Spleen (tissue), 11 donors: ENCODE results near the gene OXNAD1. TPM values are rescaled to one million over a fixed set of nuclear protein-coding genes. Genes with fewer than 3 reads are reported as not detected.

Source experiments
- DNase-seq: peaks from one replicate; pipeline ENCODE4 v3.0.0-alpha.2; 2020
- H3K27ac ChIP-seq, 8 donors: fragments of 200-600 bp; sonication (generic) in 7 of 8; 1 replicate in 4 of 8; 2 replicates in 4 of 8; pipeline versions ENCODE4 v1.5.0 to v1.8.0; 2016 to 2021; ENCODE audit warnings: inconsistent platforms in 4 of 8, mild to moderate bottlenecking in 4 of 8, moderate library complexity in 1 of 8
- H3K27me3 ChIP-seq, 7 donors: fragments of 200-600 bp; sonication (generic) in 6 of 7; replicated peaks in 1 of 7; 1 replicate in 4 of 7; 2 replicates in 3 of 7; pipeline versions ENCODE4 v1.5.0 to v1.8.0; 2016 to 2021; ENCODE audit warnings: inconsistent platforms in 3 of 7, mild to moderate bottlenecking in 1 of 7
- H3K36me3 ChIP-seq, 6 donors: fragments of 200-600 bp; sonication (generic) in 5 of 6; 1 replicate in 4 of 6; 2 replicates in 2 of 6; pipeline versions ENCODE4 v1.5.0 to v1.8.0; 2016 to 2021; ENCODE audit warnings: inconsistent platforms in 2 of 6
- H3K4me1 ChIP-seq, 6 donors: fragments of 200-600 bp; sonication (generic) in 5 of 6; 1 replicate in 3 of 6; 2 replicates in 3 of 6; pipeline versions ENCODE4 v1.5.0 to v1.8.0; 2016 to 2021; ENCODE audit warnings: inconsistent platforms in 3 of 6
- H3K4me3 ChIP-seq, 8 donors: fragments of 200-600 bp; sonication (generic) in 7 of 8; 1 replicate in 4 of 8; 2 replicates in 4 of 8; pipeline versions ENCODE4 v1.5.0 to v1.8.0; 2016 to 2021; ENCODE audit warnings: inconsistent platforms in 4 of 8, mild to moderate bottlenecking in 4 of 8, moderate library complexity in 2 of 8
- H3K9me3 ChIP-seq, 8 donors: fragments of 200-600 bp; sonication (generic) in 7 of 8; 1 replicate in 4 of 8; 2 replicates in 4 of 8; pipeline versions ENCODE4 v1.5.0 to v1.8.0; 2016 to 2021; ENCODE audit warnings: inconsistent platforms in 4 of 8
- POLR2A ChIP-seq, 3 donors: fragments of 450-650 bp; IDR thresholded peaks; one replicate each; pipeline ENCODE4 v1.5.1; 2017; ENCODE audit warnings: antibody characterized with exemption in 3 of 3, mild to moderate bottlenecking in 1 of 3
- POLR2AphosphoS5 ChIP-seq, 3 donors: sonication (generic); formaldehyde crosslinking; IDR thresholded peaks; one replicate each; pipeline ENCODE4 v1.5.1; 2017; ENCODE audit warnings: antibody characterized with exemption in 3 of 3
- WGBS, 5 donors: extraction: QIAGEN DNeasy Blood & Tissue Kit in 3 of 5; methylation state at CpG; one replicate each; pipeline versions ENCODE4 v1.1.5 to v1.1.7; 2013 to 2018; 5-methylcytosine and 5-hydroxymethylcytosine counted together
- intact Hi-C: fragments of 100-400 bp; cut with DNase I; formaldehyde crosslinking; loops from one replicate; pipeline ENCODE4 v1.15.0; 2023; ENCODE audit warnings: low total_unique reads
- polyA plus RNA-seq, 3 donors: library from polyadenylated mRNA; stranded (reverse); fragments of 200-250 nt; gene quantifications; one replicate each; pipeline ENCODE4 v1.2.1, GENCODE V29; 2013
- total RNA-seq, 7 donors: library from RNA; depleted of rRNA in 3 of 7; stranded (reverse); fragments of >200 nt in 3 of 7; fragmentation: NEBNext Ultra II Directional in 4 of 7; extraction: Animal tissue kit (Norgen Biotek cat#: 25700) in 4 of 7; gene quantifications; one replicate each; pipeline versions ENCODE4 v1.1.0 to v1.2.1, GENCODE V29; 2016 to 2021
- TF ChIP-seq, protein P1 (sequence below), 11 experiments: fragments of 200-600 bp in 7 of 11; fragments of 450-650 bp in 4 of 11; sonication (generic) in 4 of 11; IDR thresholded peaks in 8 of 11; conservative IDR thresholded peaks in 3 of 11; 1 replicate in 7 of 11; 2 replicates in 4 of 11; pipeline versions ENCODE4 v1.4.0 to v1.8.0; 2016 to 2021; ENCODE audit warnings: antibody characterized with exemption in 11 of 11, inconsistent platforms in 4 of 11, mild to moderate bottlenecking in 1 of 11
- donor health status: healthy with polysubstance abuse.
- donor health status: DM: no; HTN: no; CAD: no; lungs with moderate emphysema.
- donor health status: DM: no; HTN: no; CAD: no.
- donor health status: Bipolar disorder and iron deficiency.
- donor health status: healthy.
- donor health status: DM: no; HTN: no; CAD: no.
- donor health status: DM: yes; HTN: yes; CAD: no.

The OXNAD1 gene
- total and polyA plus RNA-seq, 10 donors: 4.2 to 30.6 (median 20.1) TPM

DNA sequence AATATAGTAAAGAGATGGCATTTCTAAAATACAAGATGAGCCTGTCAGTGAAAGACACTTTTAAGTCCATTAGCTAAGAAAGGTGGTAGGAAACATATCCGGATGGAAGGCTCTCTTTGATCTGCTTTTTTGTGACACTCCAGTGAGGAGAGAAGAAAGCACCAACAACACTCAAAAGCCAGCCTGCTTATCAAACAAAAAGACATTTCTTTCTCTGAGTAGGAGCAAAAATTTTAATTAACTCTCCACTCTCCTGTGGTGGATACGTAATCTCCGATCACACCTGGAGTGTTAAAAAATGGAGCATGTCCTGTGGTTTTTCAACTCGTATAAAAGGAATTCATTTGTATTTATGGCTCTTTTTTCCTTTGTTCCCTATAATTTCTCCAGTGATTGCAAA lies 65.3 kb downstream of the OXNAD1 start:
- H3K27ac ChIP-seq: no peak overlapping the region
- no peak for DNase-seq
- H3K4me3 ChIP-seq: no peak overlapping the region
- H3K36me3 ChIP-seq: peaks cover 3 to 95% (median 37%) of the 10 kb centered on the region in 6 donors
- no peaks in the 10 kb centered on the region for H3K27me3 ChIP-seq
- no peaks in the 10 kb centered on the region for H3K4me1 ChIP-seq
- 89 to 96% (median 95%) methylated on average over 4 of the region's 4 CpGs for WGBS, 5 donors
- intact Hi-C loops: no loop called here
- peaks cover 0 to 21% (median 17%) of the 10 kb centered on the region in 8 donors for H3K9me3 ChIP-seq
- no peak for TF ChIP-seq POLR2A (IDR thresholded peaks at IDR 0.05)
- no peak for TF ChIP-seq POLR2AphosphoS5 (IDR thresholded peaks at IDR 0.05)
- TF ChIP-seq, protein P1, sequence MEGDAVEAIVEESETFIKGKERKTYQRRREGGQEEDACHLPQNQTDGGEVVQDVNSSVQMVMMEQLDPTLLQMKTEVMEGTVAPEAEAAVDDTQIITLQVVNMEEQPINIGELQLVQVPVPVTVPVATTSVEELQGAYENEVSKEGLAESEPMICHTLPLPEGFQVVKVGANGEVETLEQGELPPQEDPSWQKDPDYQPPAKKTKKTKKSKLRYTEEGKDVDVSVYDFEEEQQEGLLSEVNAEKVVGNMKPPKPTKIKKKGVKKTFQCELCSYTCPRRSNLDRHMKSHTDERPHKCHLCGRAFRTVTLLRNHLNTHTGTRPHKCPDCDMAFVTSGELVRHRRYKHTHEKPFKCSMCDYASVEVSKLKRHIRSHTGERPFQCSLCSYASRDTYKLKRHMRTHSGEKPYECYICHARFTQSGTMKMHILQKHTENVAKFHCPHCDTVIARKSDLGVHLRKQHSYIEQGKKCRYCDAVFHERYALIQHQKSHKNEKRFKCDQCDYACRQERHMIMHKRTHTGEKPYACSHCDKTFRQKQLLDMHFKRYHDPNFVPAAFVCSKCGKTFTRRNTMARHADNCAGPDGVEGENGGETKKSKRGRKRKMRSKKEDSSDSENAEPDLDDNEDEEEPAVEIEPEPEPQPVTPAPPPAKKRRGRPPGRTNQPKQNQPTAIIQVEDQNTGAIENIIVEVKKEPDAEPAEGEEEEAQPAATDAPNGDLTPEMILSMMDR (IDR thresholded peaks at IDR 0.05 in 8 of 11, conservative IDR thresholded peaks at IDR 0.05 in 3 of 11): no peak

DNA sequence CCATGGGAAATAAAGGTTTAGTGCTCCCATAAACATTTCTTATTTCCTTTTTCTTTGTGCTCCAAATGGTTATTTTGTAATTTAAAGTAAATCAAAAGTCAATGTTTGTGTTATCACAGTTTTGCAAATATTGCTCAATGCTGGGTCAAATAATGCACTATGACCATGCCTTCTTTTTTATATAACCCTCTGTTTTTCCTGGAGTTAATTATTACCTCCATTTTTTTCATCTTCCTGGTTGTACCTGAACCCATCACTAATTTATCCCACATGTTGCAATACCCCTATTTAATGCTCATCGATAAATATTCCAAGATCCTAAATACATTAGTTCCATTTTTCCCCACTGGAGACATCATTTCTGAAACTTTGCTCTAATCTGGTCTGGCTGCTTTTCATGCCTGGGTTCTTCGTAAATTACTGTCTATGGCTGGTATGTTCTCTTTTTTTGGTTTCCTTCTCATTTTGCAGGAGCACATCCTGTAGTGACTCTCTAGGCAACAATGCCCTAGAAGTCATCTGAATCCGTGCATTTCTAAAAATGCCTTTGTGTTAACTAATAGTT lies 66.4 kb downstream of the OXNAD1 start:
- TF ChIP-seq POLR2AphosphoS5 (IDR thresholded peaks at IDR 0.05): no peak
- TF ChIP-seq POLR2A (IDR thresholded peaks at IDR 0.05): no peak
- TF ChIP-seq, protein P1 (IDR thresholded peaks at IDR 0.05 in 8 of 11, conservative IDR thresholded peaks at IDR 0.05 in 3 of 11): no peak
- WGBS, 5 donors: 94 to 100% (median 98%) methylated on average over 3 of the region's 3 CpGs
- H3K36me3 ChIP-seq: peaks cover 3 to 95% (median 35%) of the 10 kb centered on the region in 6 donors
- intact Hi-C loops: no loop called here
- no peaks in the 10 kb centered on the region for H3K27me3 ChIP-seq
- H3K4me3 ChIP-seq: no peak overlapping the region
- H3K27ac ChIP-seq: no peak overlapping the region
- H3K4me1 ChIP-seq: peaks cover 0 to 7% (median 0%) of the 10 kb centered on the region in 6 donors
- DNase-seq: no peak
- peaks cover 0 to 21% (median 17%) of the 10 kb centered on the region in 8 donors for H3K9me3 ChIP-seq

DNA sequence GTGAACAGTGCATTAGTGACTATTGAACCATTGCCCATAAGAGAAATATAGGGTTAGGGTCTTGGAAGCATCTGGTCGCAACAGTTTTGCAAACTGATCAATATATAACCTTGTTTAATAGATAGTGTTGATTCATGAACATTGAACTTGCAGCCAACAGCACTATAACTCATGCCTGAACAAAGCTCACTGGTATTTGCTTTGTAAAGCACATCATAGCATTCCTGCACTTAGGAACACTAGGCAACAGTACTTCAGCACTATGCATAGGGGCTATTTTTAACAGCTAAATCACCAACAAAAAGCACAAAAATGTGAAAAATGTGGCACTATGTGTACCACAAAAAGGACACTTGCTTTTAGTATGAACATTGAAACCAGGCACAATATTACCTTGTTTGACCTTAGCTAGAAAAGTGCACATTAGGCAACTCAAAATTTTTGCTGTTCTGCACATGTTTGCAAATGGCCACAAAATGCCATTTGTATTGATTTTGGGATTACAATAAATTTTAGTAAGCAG lies 68.0 kb downstream of the OXNAD1 start:
- TF ChIP-seq POLR2A (IDR thresholded peaks at IDR 0.05) (no peak), POLR2AphosphoS5 (IDR thresholded peaks at IDR 0.05) (no peak)
- TF ChIP-seq, protein P1 (IDR thresholded peaks at IDR 0.05 in 8 of 11, conservative IDR thresholded peaks at IDR 0.05 in 3 of 11): no peak
- no peak for DNase-seq
- Histone ChIP-seq H3K27ac (no peak overlapping the region), H3K4me1 (peaks cover 2 to 23% (median 8%) of the 10 kb centered on the region in 6 donors), H3K36me3 (peaks cover 3 to 89% (median 28%) of the 10 kb centered on the region in 6 donors), H3K4me3 (no peak overlapping the region), H3K9me3 (peaks cover 0 to 21% (median 17%) of the 10 kb centered on the region in 8 donors), H3K27me3 (no peaks in the 10 kb centered on the region)
- WGBS, 5 donors: 93 to 98% (median 97%) methylated on average over 1 of the region's 1 CpG
- intact Hi-C loops: no loop called here

DNA sequence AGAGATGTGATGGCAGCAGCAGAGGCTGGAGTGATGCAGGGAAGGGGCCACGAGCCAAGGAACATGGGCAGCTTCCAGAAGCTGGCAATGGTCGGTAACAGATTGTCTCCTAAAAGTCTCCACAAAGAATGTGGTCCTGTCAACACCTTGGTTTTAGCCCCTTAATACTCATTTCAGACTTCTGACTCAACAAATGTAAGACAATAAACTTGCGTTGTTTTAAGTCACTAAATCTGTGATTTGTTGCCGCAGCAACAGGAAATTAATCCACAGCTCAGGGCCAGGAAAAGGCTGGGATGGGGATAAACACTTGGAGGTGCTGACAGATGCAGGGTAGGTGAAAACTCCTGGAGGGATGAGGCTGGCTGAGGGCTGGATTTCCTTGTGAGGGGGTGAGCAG lies 69.9 kb downstream of the OXNAD1 start:
- Histone ChIP-seq H3K4me1 (peaks cover 12 to 43% (median 25%) of the 10 kb centered on the region in 6 donors), H3K4me3 (no peak overlapping the region), H3K27me3 (no peaks in the 10 kb centered on the region), H3K27ac (no peak overlapping the region), H3K36me3 (peaks cover 3 to 69% (median 23%) of the 10 kb centered on the region in 6 donors), H3K9me3 (peaks cover 0 to 21% (median 17%) of the 10 kb centered on the region in 8 donors)
- intact Hi-C loops: no loop called here
- 79 to 83% (median 80%) methylated on average over 4 of the region's 4 CpGs for WGBS, 5 donors
- TF ChIP-seq POLR2AphosphoS5 (IDR thresholded peaks at IDR 0.05): no peak
- TF ChIP-seq, protein P1 (IDR thresholded peaks at IDR 0.05 in 8 of 11, conservative IDR thresholded peaks at IDR 0.05 in 3 of 11): no peak
- TF ChIP-seq POLR2A (IDR thresholded peaks at IDR 0.05): no peak
- no peak for DNase-seq
